Mononuclear cell (primary cell): ENCODE results near the gene IMP3. TPM values are rescaled to one million over a fixed set of nuclear protein-coding genes. Genes with fewer than 3 reads are reported as not detected.

ENCODE experiments used
- H3K27me3 ChIP-seq: 2 replicates; pipeline ENCODE4 v1.6.0; 2011; ENCODE audit warnings: low read length, control low read depth; ENCODE audit not compliant: insufficient read depth
- H3K4me1 ChIP-seq: 2 replicates; pipeline ENCODE4 v1.5.1; 2011; ENCODE audit warnings: mild to moderate bottlenecking, low read length, control low read depth; ENCODE audit not compliant: insufficient read depth
- H3K4me3 ChIP-seq: 2 replicates; pipeline ENCODE4 v1.5.1; 2011; ENCODE audit warnings: mild to moderate bottlenecking, low read length, moderate library complexity
- H3K9me3 ChIP-seq: 2 replicates; pipeline ENCODE4 v1.5.1; 2011; ENCODE audit warnings: low read depth, mild to moderate bottlenecking, control low read depth, low read length
- total RNA-seq: library from RNA; depleted of rRNA; stranded (reverse); fragments of >200 nt; gene quantifications from one replicate; pipeline ENCODE4 v1.2.3, GENCODE V29; 2012

The IMP3 gene
- total RNA-seq, 1 donor, result 59.2 TPM

GRCh38 chr15:75625542-75626347, 14.3 kb downstream of the IMP3 start, which contains the start of gene SNUPN:
Gene SNUPN, minus strand, starts transcription at chr15:75625725. Its CDS starts 4,674 bp downstream, at chr15:75621051.
- peak within 1 kb of the TSS; percentile 96 for H3K4me3 ChIP-seq
- no peaks in the 10 kb centered on the region for H3K27me3 ChIP-seq
- H3K4me1 ChIP-seq, result peaks cover 38% of the 10 kb centered on the region
- H3K9me3 ChIP-seq, result no peaks in the 10 kb centered on the region

DNA sequence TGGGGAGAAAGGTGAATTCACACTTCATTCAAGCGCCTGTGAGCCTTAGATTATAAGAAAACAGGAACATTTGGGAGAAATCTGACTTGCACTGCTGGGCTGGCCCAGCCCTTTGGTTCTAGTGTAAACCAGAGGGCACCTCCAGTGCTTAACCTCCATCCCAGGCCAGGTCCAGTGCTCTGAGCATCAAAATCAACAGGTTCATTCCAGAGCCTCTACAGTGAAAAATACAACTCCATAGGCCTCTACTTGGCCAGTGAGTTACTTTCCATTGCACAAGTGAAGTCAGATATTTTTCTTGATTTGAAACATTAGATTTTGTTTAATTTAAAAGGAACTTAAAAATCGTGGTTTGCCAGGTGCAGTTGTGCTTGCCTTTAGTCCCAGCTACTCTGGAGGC, 17.5 kb downstream of the IMP3 start:
- Histone ChIP-seq H3K4me3 (no peak overlapping the region), H3K4me1 (peaks cover 47% of the 10 kb centered on the region), H3K27me3 (no peaks in the 10 kb centered on the region), H3K9me3 (no peaks in the 10 kb centered on the region)

GRCh38 chr15:75620841-75621391, 19.1 kb downstream of the IMP3 start:
- Histone ChIP-seq H3K4me1 (peaks cover 33% of the 10 kb centered on the region), H3K4me3 (no peak overlapping the region), H3K27me3 (no peaks in the 10 kb centered on the region), H3K9me3 (no peaks in the 10 kb centered on the region)

DNA sequence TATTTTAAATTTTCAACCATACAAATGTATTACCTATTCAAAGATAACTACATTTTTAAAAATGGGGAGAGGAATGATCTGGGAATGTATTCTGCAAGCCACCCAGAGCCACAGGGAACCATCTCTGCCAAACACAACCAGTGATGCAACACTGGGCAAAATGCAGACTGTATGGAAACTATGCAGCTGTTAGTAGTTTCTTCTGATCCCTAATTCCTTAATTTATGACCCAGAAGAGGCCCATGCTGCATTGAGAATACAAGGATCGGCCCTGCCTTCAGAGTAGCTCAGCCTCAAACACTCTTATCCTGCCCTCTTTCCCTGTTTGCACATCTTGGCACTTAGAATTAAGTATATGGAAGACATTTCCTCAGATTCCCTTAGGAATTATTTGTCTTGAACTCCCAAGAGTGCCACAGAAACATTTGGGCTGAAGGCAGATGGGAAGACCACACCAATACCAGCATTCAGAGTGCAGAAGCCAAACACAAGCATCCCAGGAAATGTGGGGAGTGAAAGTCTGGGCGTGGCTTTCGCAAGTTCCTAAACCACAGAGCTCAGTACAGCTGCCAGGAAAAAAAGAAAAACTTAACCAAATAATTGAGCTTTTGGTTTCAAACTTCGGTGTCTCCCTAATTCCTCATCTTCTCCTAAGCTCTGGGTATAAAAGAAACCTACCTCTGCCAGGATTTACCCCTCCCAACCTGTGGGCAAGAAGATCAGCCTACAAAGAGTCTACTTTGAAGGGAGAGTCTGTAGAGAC, 19.8 kb downstream of the IMP3 start:
- Histone ChIP-seq H3K9me3 (no peaks in the 10 kb centered on the region), H3K27me3 (no peaks in the 10 kb centered on the region), H3K4me3 (no peak overlapping the region), H3K4me1 (peaks cover 32% of the 10 kb centered on the region)

DNA sequence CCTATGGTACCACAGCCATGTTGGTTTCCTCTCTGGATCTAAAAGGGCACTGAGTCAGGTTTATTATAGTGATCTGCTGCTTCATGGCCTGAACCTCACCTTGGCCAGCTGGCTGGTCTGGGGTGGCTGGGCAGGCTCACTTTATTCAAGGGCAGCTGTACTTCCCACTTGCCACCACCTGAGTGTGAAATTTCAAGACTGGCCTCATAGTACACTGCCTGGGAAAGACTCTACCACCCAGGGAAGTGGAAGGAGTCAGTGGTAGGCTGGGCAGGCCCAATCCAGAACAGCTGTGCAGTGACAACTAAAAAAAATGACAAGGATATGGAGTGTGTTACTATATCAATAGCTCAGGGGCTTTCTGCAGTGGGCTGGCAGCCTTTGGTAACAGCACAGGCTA, 23.3 kb downstream of the IMP3 start:
- no peaks in the 10 kb centered on the region for H3K27me3 ChIP-seq
- H3K9me3 ChIP-seq, result no peaks in the 10 kb centered on the region
- no peak overlapping the region for H3K4me3 ChIP-seq
- H3K4me1 ChIP-seq, result peaks cover 19% of the 10 kb centered on the region

GRCh38 chr15:75606711-75607699, 33.0 kb downstream of the IMP3 start:
- no peaks in the 10 kb centered on the region for H3K9me3 ChIP-seq
- H3K27me3 ChIP-seq, result no peaks in the 10 kb centered on the region
- H3K4me3 ChIP-seq, result no peak overlapping the region
- H3K4me1 ChIP-seq, result peaks cover 36% of the 10 kb centered on the region

GRCh38 chr15:75606026-75606425, 34.0 kb downstream of the IMP3 start:
- H3K4me1 ChIP-seq, result peaks cover 36% of the 10 kb centered on the region
- H3K4me3 ChIP-seq, result no peak overlapping the region
- no peaks in the 10 kb centered on the region for H3K9me3 ChIP-seq
- no peaks in the 10 kb centered on the region for H3K27me3 ChIP-seq

DNA sequence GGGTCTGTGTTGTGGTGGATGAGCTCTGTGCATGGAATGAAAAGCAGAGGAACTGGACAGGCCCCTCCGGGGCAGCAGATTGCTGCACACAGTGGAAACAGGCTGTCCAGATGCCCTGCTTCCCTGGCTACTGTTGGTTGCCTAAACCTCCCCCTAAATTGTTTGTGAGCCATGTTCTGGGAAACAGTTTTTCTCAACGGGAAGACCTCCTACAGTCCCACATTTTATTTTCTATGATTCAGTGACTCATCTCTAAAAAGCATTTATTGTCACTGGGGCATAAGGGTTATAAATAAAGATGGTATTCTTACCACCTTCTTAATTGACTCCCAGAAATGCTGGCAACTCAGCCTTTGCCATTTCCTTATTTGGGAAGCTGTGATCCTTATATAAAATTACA, 40.6 kb downstream of the IMP3 start:
- peaks cover 6% of the 10 kb centered on the region for H3K4me1 ChIP-seq
- no peak overlapping the region for H3K4me3 ChIP-seq
- H3K9me3 ChIP-seq, result no peaks in the 10 kb centered on the region
- no peaks in the 10 kb centered on the region for H3K27me3 ChIP-seq

DNA sequence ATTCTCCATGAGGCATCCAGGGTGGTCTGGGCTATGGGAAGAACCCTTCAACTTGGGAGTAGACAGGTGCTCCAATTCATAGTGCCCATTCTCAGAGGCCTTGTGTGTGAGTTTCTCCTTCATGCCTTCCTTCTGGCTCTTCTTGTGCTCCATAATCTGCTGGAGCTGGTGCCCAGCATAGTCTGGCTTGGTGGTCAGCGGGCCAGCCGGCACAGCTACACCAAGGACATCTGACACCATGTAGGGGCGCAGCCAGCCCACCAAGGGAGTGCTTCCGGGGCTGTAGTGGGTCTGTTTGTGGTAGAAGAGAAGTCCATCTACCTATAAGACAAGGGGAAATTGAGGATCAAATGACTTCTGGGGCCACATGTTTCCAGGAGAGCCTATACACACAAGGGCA, 41.7 kb downstream of the IMP3 start:
- Histone ChIP-seq H3K27me3 (no peaks in the 10 kb centered on the region), H3K4me3 (no peak overlapping the region), H3K9me3 (no peaks in the 10 kb centered on the region), H3K4me1 (peaks cover 6% of the 10 kb centered on the region)

- H3K4me1 ChIP-seq, result peaks cover 6% of the 10 kb centered on the region
- no peaks in the 10 kb centered on the region for H3K27me3 ChIP-seq
- H3K9me3 ChIP-seq, result no peaks in the 10 kb centered on the region
- H3K4me3 ChIP-seq, result no peak overlapping the region
Measured at GRCh38 chr15:75597667-75598341, 42.2 kb downstream of the IMP3 start.

DNA sequence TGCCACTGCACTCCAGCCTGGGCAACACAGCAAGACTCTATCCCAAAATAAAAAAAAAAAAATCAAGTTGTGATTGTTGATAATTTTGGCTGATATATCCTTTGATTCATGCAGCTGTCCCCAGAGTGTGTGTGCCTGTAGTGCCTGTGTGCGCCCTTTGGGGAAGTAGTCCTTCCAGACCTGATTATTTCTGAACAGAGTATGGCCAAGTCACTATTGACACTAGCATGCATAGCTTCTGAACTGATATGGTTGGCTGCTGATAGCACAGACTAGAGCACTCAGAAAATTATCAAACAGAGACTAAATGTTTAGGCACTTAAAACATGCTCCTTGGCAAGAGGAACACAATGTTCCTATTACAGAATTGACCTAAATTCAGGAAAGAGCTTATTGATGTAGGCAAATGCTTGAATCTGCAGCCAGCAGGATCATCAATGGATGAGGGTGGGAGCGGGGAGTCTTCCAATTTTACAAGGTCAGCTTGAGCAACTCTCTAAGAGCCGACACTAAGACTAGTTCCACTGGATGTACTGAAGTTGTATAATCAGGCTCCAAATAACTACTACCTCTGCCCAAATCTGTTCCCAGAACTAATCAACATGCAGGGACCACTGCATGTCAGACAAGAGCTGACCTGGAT, 43.2 kb downstream of the IMP3 start:
- Histone ChIP-seq H3K4me1 (peaks cover 6% of the 10 kb centered on the region), H3K4me3 (no peak overlapping the region), H3K27me3 (no peaks in the 10 kb centered on the region), H3K9me3 (no peaks in the 10 kb centered on the region)

DNA sequence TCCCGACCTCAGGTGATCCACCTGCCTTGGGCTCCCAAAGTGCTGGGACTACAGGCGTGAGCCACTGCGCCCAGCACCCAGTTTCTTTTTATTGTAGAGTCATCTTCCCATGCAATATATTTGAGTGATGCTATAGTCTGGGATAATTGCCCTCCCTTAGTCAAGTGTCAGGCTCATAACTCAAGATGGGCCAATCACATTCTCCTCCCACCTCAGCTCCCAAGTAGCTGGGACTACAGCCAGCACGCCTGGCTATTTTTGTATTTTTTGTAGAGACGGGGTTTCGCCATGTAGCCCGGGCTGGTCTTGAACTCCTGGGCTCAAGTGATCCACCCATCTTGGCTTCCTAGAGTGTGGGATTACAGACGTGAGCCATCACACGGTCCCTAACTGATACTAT, 45.7 kb downstream of the IMP3 start:
- Histone ChIP-seq H3K4me1 (peaks cover 6% of the 10 kb centered on the region), H3K9me3 (no peaks in the 10 kb centered on the region), H3K27me3 (no peaks in the 10 kb centered on the region), H3K4me3 (no peak overlapping the region)

- H3K4me1 ChIP-seq, result no peaks in the 10 kb centered on the region
- H3K9me3 ChIP-seq, result no peaks in the 10 kb centered on the region
- H3K4me3 ChIP-seq, result no peak overlapping the region
- no peaks in the 10 kb centered on the region for H3K27me3 ChIP-seq
Measured at GRCh38 chr15:75591655-75592364, 48.2 kb downstream of the IMP3 start.
